Measurements from ENCODE around the gene NCEH1. TPM values are rescaled to one million over a fixed set of nuclear protein-coding genes. Genes with fewer than 3 reads are reported as not detected.
A peak's percentile ranks its signal among the peaks of the same experiment; 100 is the strongest.

NCEH1 gene
- total and polyA plus RNA-seq, 2 of the 13 experiments (the other 11 are each of a cell fraction or from before 2014, with no cell fraction given), result 12.9 to 21.4 TPM

GRCh38 chr3:172710664-172711453, at the start of gene NCEH1 (continued):
- TF ChIP-seq FOXP4 (CRISPR knock-in tag; IDR thresholded peaks at IDR 0.05), result peak; percentile 50; the same call in 1 of the 2 replicates
- 0 out of 2 replicates have a peak, but pooled peaks have one; percentile 31 for TF ChIP-seq DMAP1 (CRISPR knock-in tag; IDR thresholded peaks at IDR 0.05)
- TF ChIP-seq MXI1 (IDR thresholded peaks at IDR 0.05; ENCODE audit: borderline replicate concordance, low read depth, low read length), result peak; percentile 70; the same call in 1 of the 3 replicates
- TF ChIP-seq HDAC2 (CRISPR knock-in tag; IDR thresholded peaks at IDR 0.05), result peak; percentile 78
- peak; percentile 56; the same call in 1 of the 2 replicates for TF ChIP-seq ZHX2 (IDR thresholded peaks at IDR 0.05; ENCODE audit: low read depth)
- TF ChIP-seq ZHX2 (CRISPR knock-in tag; IDR thresholded peaks at IDR 0.05; ENCODE audit: borderline replicate concordance), result no peak
- TF ChIP-seq NFRKB (IDR thresholded peaks at IDR 0.05), result no peak
- TF ChIP-seq HOXA3 (CRISPR knock-in tag; IDR thresholded peaks at IDR 0.05), result peak; percentile 80
- TF ChIP-seq TBP (CRISPR knock-in tag; IDR thresholded peaks at IDR 0.05), result 0 out of 2 replicates have a peak, but pooled peaks have one; percentile 70
- TF ChIP-seq ZNF841 (CRISPR knock-in tag; IDR thresholded peaks at IDR 0.05; ENCODE audit: borderline replicate concordance), result no peak
- TF ChIP-seq SNAI1 (CRISPR knock-in tag; IDR thresholded peaks at IDR 0.05; ENCODE audit: borderline replicate concordance), result peak; percentile 84; the same call in 1 of the 2 replicates
- 0 out of 2 replicates have a peak, but pooled peaks have one; percentile 21 for TF ChIP-seq PITX1 (CRISPR knock-in tag; IDR thresholded peaks at IDR 0.05)
- TF ChIP-seq WIZ (CRISPR knock-in tag; IDR thresholded peaks at IDR 0.05), result peak; percentile 92; the same call in 1 of the 2 replicates
- TF ChIP-seq KMT2B (CRISPR knock-in tag; IDR thresholded peaks at IDR 0.05), result peak; percentile 55; the same call in 1 of the 2 replicates
- TF ChIP-seq PATZ1 (CRISPR knock-in tag; IDR thresholded peaks at IDR 0.05), result peak; percentile 34; the same call in 1 of the 2 replicates
